PC-3 (cell line): Measurements from ENCODE around the gene C11orf91.

Source experiments
- EZH2 ChIP-seq: fragments of 300-600 bp; sonication (generic); IDR thresholded peaks from one replicate; pipeline ENCODE4 v1.6.1; 2017; ENCODE audit warnings: antibody characterized with exemption, mild to moderate bottlenecking, low read length; ENCODE audit not compliant: unreplicated experiment
- EZH2phosphoT487 ChIP-seq: fragments of 300-600 bp; sonication (generic); IDR thresholded peaks from 2 replicates; pipeline ENCODE4 v1.6.1; 2018; ENCODE audit warnings: mild to moderate bottlenecking, antibody characterized with exemption, low read length, borderline replicate concordance

GRCh38 chr11:33651990-33652389 lies 48.6 kb downstream of the C11orf91 start:
- no peak for TF ChIP-seq EZH2
- no peak for TF ChIP-seq EZH2phosphoT487
